ENCODE measurements around the gene UROC1.

GRCh38 chr3:126438746-126439145, 78.8 kb downstream of the UROC1 start:
- TF ChIP-seq CTCF (IDR thresholded peaks at IDR 0.05), result no peak
- no peak for TF ChIP-seq EZH2 (IDR thresholded peaks at IDR 0.05; ENCODE audit: borderline replicate concordance, insufficient read depth, low read depth, low read length, poor library complexity, severe bottlenecking)
